Keratinocyte (primary cell): Measurements from ENCODE around the gene AGAP1. TPM values are rescaled to one million over a fixed set of nuclear protein-coding genes. Genes with fewer than 3 reads are reported as not detected.

ENCODE experiments used
- DNase-seq: peaks from one replicate; pipeline ENCODE4 v3.0.0-alpha.2; 2011; ENCODE audit warnings: low read depth, missing footprints, low spot score
- FAIRE-seq: peaks from 2 replicates; lab custom pipeline; 2011; peaks lifted over from hg19 to GRCh38; lab: Jason Lieb, UNC
- H2AFZ ChIP-seq: 2 replicates; pipeline ENCODE4 v1.6.0; 2012; ENCODE audit warnings: low read length, control low read depth, inconsistent platforms; ENCODE audit not compliant: control insufficient read depth
- H3K27ac ChIP-seq: 2 replicates; pipeline ENCODE4 v1.5.1; 2011; ENCODE audit warnings: low read length; ENCODE audit not compliant: control insufficient read depth, insufficient read depth
- H3K27me3 ChIP-seq: 3 replicates; pipeline ENCODE4 v1.6.0; 2011; ENCODE audit warnings: low read length; ENCODE audit not compliant: control insufficient read depth, insufficient read depth; ENCODE audit errors: extremely low read depth
- H3K36me3 ChIP-seq, 2 experiments: 2 replicates in 1 of 2; 3 replicates in 1 of 2; pipeline ENCODE4 v1.5.1; 2011; ENCODE audit warnings: low read length in 2 of 2, mild to moderate bottlenecking in 1 of 2; ENCODE audit not compliant: control insufficient read depth in 2 of 2, insufficient read depth in 2 of 2; ENCODE audit errors: extremely low read depth in 1 of 2
- H3K4me1 ChIP-seq: 3 replicates; pipeline ENCODE4 v1.5.1; 2011; ENCODE audit warnings: low read length; ENCODE audit not compliant: control insufficient read depth, insufficient read depth; ENCODE audit errors: extremely low read depth
- H3K4me2 ChIP-seq: 3 replicates; pipeline ENCODE4 v1.6.0; 2011; ENCODE audit warnings: low read depth, low read length; ENCODE audit not compliant: control insufficient read depth, insufficient read depth; ENCODE audit errors: extremely low read depth
- H3K4me3 ChIP-seq, 3 experiments: fragments of 200-600 bp in 1 of 3; sonication (generic) in 1 of 3; 2 replicates in 2 of 3; 3 replicates in 1 of 3; pipeline ENCODE4 v1.5.1; 2011 to 2016; ENCODE audit warnings: low read length in 3 of 3, mild to moderate bottlenecking in 3 of 3, control low read depth in 2 of 3, inconsistent platforms in 1 of 3, low read depth in 1 of 3, mixed read lengths in 1 of 3, mixed run types in 1 of 3, moderate library complexity in 1 of 3; ENCODE audit not compliant: control insufficient read depth in 2 of 3, insufficient read depth in 2 of 3; ENCODE audit errors: extremely low read depth in 1 of 3
- H3K79me2 ChIP-seq: 2 replicates; pipeline ENCODE4 v1.6.0; 2012; ENCODE audit warnings: low read length; ENCODE audit not compliant: control insufficient read depth, insufficient read depth
- H3K9ac ChIP-seq: 3 replicates; pipeline ENCODE4 v1.6.0; 2011; ENCODE audit warnings: low read length; ENCODE audit not compliant: control insufficient read depth, insufficient read depth; ENCODE audit errors: extremely low read depth
- H3K9me1 ChIP-seq: 3 replicates; pipeline ENCODE4 v1.6.0; 2011; ENCODE audit warnings: low read length; ENCODE audit not compliant: control insufficient read depth, insufficient read depth; ENCODE audit errors: extremely low read depth
- H3K9me3 ChIP-seq: 2 replicates; pipeline ENCODE4 v1.5.1; 2012; ENCODE audit warnings: low read depth, low read length; ENCODE audit not compliant: control insufficient read depth
- H4K20me1 ChIP-seq: 3 replicates; pipeline ENCODE4 v1.6.0; 2011; ENCODE audit warnings: low read length; ENCODE audit not compliant: control insufficient read depth, insufficient read depth; ENCODE audit errors: extremely low read depth
- CTCF ChIP-seq, 3 experiments: IDR thresholded peaks in 1 of 3; conservative IDR thresholded peaks in 1 of 3; optimal IDR thresholded peaks in 1 of 3; 2 replicates in 2 of 3; 3 replicates in 1 of 3; pipeline versions ENCODE3 to v1.5.1; 2011; ENCODE audit warnings: low read length in 3 of 3, mild to moderate bottlenecking in 3 of 3, moderate library complexity in 2 of 3, control low read depth in 1 of 3, inconsistent platforms in 1 of 3; ENCODE audit not compliant: insufficient read depth in 2 of 3; ENCODE audit errors: extremely low read depth in 1 of 3
- EZH2 ChIP-seq: IDR thresholded peaks from one replicate; pipeline ENCODE4 v1.6.1; 2012; ENCODE audit warnings: inconsistent platforms, mild to moderate bottlenecking, low read length, moderate library complexity
- dilution Hi-C: fragments of 300-500 bp; cut with MboI; formaldehyde crosslinking; loops from one replicate; pipeline ENCODE4 v1.7.0; 2020; ENCODE audit warnings: low sequenced_read_pairs; ENCODE audit not compliant: extremely low pct_ligation_motif_present
- polyA plus RNA-seq, 5 experiments: library from polyadenylated mRNA; depleted of rRNA in 3 of 5; stranded (reverse) in 3 of 5; stranded (forward) in 1 of 5; unstranded in 1 of 5; fragments of >200 nt; gene quantifications; 1 replicate in 1 of 5; 2 replicates in 3 of 5; 3 replicates in 1 of 5; pipeline versions ENCODE4 v1.2.1 to v1.2.3, GENCODE V29; 2011 to 2012; ENCODE audit warnings: missing spikeins in 2 of 5, low read depth in 1 of 5, low replicate concordance in 1 of 5

AGAP1 gene
- polyA plus RNA-seq, 1 donor (not counting 4 experiments of a cell fraction or from before 2014, with no cell fraction given): 12.6 TPM

GRCh38 chr2:236021499-236022057 is 527.7 kb downstream of the AGAP1 start:
- no peak for FAIRE-seq
- no peak for DNase-seq
- TF ChIP-seq EZH2 (no peak), CTCF (optimal IDR thresholded peaks at IDR 0.05 in 1 of 3, IDR thresholded peaks at IDR 0.05 in 1 of 3, conservative IDR thresholded peaks at IDR 0.05 in 1 of 3; ENCODE audit: extremely low read depth in 1 of 3, insufficient read depth in 2 of 3, low read length in 3 of 3) (no peak)
- no peak overlapping the region for H3K4me2 ChIP-seq
- no peak overlapping the region for H3K27ac ChIP-seq
- peaks cover 3% of the 10 kb centered on the region for H3K9me1 ChIP-seq
- H3K36me3 ChIP-seq: peaks cover 0 to 2% of the 10 kb centered on the region in 2 experiments
- no peaks in the 10 kb centered on the region for H3K27me3 ChIP-seq
- no peaks in the 10 kb centered on the region for H3K79me2 ChIP-seq
- H4K20me1 ChIP-seq: no peaks in the 10 kb centered on the region
- H2AFZ ChIP-seq: no peak overlapping the region
- no peaks in the 10 kb centered on the region for H3K4me1 ChIP-seq
- no peak overlapping the region for H3K4me3 ChIP-seq
- no peak overlapping the region for H3K9ac ChIP-seq
- dilution Hi-C loops: no loop called here
- no peaks in the 10 kb centered on the region for H3K9me3 ChIP-seq

GRCh38 chr2:236022128-236022527 is 528.3 kb downstream of the AGAP1 start:
- FAIRE-seq (no peak), DNase-seq (no peak)
- H3K4me3 ChIP-seq: no peak overlapping the region
- H3K9me3 ChIP-seq: no peaks in the 10 kb centered on the region
- dilution Hi-C loops: no loop called here
- no peak overlapping the region for H2AFZ ChIP-seq
- H3K9ac ChIP-seq: no peak overlapping the region
- no peaks in the 10 kb centered on the region for H3K4me1 ChIP-seq
- no peaks in the 10 kb centered on the region for H3K27me3 ChIP-seq
- peaks cover 0 to 2% of the 10 kb centered on the region in 2 experiments for H3K36me3 ChIP-seq
- no peaks in the 10 kb centered on the region for H3K79me2 ChIP-seq
- H4K20me1 ChIP-seq: no peaks in the 10 kb centered on the region
- peaks cover 3% of the 10 kb centered on the region for H3K9me1 ChIP-seq
- no peak overlapping the region for H3K4me2 ChIP-seq
- no peak overlapping the region for H3K27ac ChIP-seq
- TF ChIP-seq CTCF (optimal IDR thresholded peaks at IDR 0.05 in 1 of 3, IDR thresholded peaks at IDR 0.05 in 1 of 3, conservative IDR thresholded peaks at IDR 0.05 in 1 of 3; ENCODE audit: extremely low read depth in 1 of 3, insufficient read depth in 2 of 3, low read length in 3 of 3): no peak
- TF ChIP-seq EZH2: no peak
